ENCODE results near the gene CFAP44.
"Not testable (repeated sequence)": the region's sequence is repeated elsewhere in the genome, so short reads cannot be mapped to it uniquely, and the experiment has no call there.

CFAP44 gene, protein sequence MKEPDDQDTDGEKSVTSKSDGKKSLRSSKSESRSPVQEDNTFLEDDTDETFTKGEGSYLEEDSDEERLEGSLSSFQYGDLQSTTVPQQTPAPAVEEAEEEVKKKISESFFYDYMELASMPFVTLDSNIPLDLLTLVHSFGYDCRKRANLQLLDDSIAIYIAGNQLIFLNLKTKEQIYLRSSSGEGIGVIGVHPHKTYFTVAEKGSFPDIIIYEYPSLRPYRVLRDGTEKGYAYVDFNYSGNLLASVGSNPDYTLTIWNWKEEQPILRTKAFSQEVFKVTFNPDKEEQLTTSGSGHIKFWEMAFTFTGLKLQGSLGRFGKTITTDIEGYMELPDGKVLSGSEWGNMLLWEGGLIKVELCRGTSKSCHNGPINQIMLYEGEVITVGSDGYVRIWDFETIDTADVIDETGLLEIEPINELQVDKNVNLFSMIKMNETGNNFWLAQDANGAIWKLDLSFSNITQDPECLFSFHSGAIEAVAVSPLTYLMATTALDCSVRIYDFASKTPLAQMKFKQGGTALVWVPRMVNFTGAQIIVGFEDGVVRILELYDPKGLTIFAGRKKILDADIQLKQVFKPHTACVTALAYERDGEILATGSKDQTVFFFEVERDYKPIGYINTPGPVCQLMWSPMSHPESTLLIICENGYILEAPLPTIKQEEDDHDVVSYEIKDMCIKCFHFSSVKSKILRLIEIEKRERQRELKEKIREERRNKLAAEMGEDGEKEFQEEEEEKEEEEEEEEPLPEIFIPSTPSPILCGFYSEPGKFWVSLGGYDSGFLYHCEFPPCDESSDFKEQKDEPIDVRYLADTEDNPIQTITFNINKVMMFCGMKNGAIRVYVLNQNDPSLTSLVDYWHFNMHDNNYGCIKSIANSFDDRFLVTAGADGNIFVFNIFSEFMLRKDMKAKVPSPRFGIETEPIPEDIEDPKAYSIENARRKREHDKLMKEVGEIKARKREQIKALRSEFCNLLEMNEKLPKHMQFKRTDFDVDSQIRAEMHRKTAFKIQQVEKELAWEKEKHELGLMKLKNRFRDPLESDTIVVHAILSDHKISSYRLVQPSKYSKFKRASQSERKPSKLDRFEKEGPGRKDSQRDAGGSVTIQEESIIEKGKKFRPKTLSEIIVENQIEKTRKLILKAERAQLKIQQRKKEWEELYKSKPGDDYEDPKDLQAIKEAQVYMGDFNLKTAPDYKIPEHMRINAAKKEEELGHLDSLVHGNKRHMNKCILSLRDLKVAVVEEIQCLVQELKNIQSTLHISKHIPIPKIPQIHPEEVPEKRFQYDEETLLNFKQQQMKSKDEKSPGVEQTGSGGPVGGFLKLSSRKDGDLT (N-terminal part only)

GRCh38 chr3:113441051-113441770 is at the start of gene CFAP44:
Gene CFAP44 (minus strand): TSS chr3:113441493. CDS start chr3:113433664, 7,829 bp downstream.
- peak within 1 kb of the TSS; percentile 30 for H3K4me3 ChIP-seq (replicated peaks; ENCODE audit: low read depth, low read length)
- TF ChIP-seq CTCF (IDR thresholded peaks at IDR 0.05; ENCODE audit: low read depth, low read length, missing control alignments), result no peak
- peak; percentile 22 for DNase-seq (ENCODE audit: extremely low read depth, low read depth)

DNA sequence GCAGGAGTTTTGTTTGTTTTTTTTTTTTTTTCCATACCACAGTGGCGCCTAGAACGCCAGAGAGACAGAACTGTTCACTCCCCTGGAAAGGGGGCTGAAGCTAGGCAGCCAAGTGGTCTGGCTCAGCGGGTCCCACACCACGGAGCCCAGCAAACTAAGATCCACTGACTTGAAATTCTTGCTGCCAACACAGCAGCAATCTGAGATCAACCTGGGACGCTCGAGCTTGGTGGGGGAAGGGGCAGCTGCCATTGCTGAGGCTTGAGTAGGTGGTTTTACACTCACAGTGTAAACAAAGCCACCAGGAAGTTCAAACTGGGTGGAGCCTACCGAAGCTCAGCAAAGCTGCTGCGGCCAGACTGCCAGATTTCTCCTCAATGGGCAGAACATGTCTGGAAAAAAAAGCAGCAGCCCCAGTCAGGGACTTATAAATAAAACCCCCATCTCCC is 43.9 kb upstream of the CFAP44 start:
- no peak for TF ChIP-seq CTCF (IDR thresholded peaks at IDR 0.05; ENCODE audit: low read depth, low read length, missing control alignments)
- no peak for DNase-seq (ENCODE audit: extremely low read depth, low read depth)
- H3K4me3 ChIP-seq (replicated peaks; ENCODE audit: low read depth, low read length), result no peak overlapping the region

- TF ChIP-seq CTCF (IDR thresholded peaks at IDR 0.05; ENCODE audit: low read depth, low read length, missing control alignments), result no peak
- DNase-seq (ENCODE audit: extremely low read depth, low read depth), result peak; percentile 14
Observed at GRCh38 chr3:113468539-113468938, 27.2 kb upstream of the CFAP44 start.

GRCh38 chr3:113461488-113461887 is 20.2 kb upstream of the CFAP44 start:
- no peak overlapping the region for H3K4me3 ChIP-seq (replicated peaks; ENCODE audit: low read depth, low read length)
- TF ChIP-seq CTCF (IDR thresholded peaks at IDR 0.05; ENCODE audit: low read depth, low read length, missing control alignments), result no peak
- DNase-seq (ENCODE audit: extremely low read depth, low read depth), result no peak

More at GRCh38 chr3:113468539-113468938, 27.2 kb upstream of the CFAP44 start:
- no peak overlapping the region for H3K4me3 ChIP-seq (replicated peaks; ENCODE audit: low read depth, low read length)

DNA sequence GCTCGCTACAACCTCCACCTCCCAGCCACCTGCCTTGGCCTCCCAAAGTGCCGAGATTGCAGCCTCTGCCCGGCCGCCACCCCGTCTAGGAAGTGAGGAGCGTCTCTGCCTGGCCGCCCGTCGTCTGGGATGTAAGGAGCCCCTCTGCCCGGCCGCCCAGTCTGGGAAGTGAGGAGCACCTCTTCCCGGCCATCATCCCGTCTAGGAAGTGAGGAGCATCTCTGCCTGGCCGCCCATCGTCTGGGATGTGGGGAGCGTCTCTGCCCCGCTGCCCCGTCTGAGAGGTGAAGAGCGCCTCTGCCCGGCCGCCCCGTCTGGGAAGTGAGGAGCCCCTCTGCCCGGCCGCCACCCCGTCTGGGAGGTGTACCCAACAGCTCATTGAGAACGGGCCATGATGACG is 17.3 kb upstream of the CFAP44 start:
- not testable (repeated sequence) for H3K4me3 ChIP-seq (replicated peaks; ENCODE audit: low read depth, low read length); DNase-seq (ENCODE audit: extremely low read depth, low read depth)

DNA sequence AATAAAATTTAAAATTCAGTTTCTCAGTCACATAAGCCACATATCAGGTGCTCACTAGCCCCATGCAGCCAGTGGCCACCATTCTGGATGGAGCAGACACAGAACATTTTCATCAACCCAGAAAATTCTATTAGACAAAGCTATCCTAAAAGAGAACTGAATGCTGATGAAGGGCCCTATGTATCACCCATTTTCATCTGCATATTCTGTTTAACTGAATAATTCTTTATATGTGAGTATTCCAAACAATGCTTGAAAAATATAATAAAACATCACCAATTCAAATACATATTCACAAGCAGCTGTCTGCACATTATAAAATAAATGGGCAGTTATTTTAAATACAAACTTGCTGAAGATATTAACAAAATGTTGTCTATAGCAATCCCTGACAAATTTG is 14.2 kb upstream of the CFAP44 start:
- no peak for TF ChIP-seq CTCF (IDR thresholded peaks at IDR 0.05; ENCODE audit: low read depth, low read length, missing control alignments)
- H3K4me3 ChIP-seq (replicated peaks; ENCODE audit: low read depth, low read length), result no peak overlapping the region
- DNase-seq (ENCODE audit: extremely low read depth, low read depth), result no peak
